GM19438 (cell line): ENCODE results near the gene SPATA20.

Experiments
- ATAC-seq: cut with Tn5 transposase; IDR thresholded peaks from one replicate; pipeline ENCODE4 v1.9.1; 2021; ENCODE audit warnings: low read depth; ENCODE audit not compliant: unreplicated experiment

SPATA20 gene

DNA sequence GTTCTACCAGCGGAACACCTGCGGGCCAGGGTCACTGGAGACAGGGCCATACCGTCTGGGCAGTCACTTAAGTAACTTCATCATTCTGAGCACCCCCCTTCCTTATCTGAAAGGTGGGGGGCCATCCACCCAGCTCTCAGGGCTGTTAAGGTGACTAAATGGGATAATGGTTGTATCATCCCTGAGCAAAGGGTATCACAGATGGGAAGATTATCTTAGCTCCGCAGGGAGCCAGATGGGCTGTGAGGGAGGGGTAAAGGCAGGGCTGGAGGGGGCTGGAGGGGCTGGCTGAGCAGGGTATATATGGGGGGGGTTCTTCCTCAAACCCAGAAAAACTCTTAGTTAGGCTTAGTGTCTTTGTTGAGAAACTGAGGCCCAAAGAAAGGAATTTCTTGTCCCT lies 10.7 kb downstream of the SPATA20 start:
- no peak for ATAC-seq

DNA sequence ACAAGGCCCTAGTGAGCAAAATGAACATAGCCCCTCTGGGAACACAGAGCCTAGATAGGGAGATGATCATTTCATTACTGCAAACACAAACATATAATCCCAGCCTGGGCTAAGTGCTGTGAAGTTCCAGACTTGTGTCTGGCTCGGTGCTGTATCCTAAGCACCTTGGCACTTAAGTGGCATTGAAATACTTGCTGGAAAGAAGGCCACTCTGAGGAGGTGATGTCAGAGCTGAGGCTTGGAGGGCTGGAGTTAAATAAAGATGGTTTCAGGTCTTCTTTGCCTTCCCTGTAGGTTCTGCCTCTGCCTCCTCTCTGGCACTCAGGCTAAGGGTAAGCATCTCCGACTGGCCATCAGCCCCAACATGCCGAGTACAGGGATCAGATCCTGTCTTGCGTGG lies 11.1 kb downstream of the SPATA20 start:
- no peak for ATAC-seq

DNA sequence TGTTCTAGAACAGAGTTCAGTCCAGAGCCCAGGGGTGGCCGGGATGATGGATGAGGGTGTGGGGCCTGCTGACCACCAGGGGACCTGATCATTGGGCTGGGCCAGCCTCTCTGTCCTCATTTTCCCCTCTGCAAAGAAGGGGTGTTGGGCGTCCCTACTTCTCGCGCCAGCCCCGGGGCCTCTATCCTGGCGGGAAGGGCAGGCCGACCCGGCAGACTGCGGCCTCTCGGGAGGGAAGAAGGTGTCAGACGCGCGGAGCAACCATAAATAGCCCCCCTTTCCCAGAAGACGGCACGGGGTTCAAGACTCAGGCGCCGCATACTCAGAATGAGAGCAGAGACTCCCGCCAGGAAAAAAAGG lies 11.6 kb downstream of the SPATA20 start:
- ATAC-seq: no peak

DNA sequence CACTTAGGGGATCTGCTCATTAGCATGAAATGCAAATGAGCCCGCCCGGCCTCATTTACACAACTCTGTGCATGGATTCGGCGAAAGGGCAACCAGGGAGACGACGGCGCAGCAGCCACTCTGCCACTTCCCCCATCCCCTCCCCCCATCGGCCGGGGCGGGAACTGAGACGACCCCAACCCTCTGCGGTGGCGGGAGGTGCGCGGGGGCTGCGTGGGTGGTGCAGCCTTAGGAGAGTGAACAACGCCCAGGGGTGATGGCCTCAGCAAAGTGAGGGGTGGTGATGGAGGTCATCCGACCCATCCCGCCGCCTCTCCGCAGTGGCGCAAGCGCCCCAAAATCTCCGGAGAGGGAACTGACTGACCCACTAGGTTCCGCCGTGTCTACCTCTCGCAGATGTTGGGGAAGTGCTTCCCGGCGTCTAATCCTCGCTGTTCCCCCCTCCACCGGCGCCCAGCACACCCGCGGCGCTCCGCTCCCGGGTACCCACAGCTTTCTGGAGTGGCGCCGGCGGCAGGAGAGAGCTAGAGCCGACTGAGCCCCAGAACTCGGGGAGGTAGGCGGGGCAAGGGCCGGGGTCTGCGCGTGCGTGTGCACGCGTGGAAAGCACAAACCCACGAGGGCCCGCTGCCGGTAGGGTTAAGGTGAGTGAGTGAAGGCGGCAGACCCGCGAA lies 12.1 kb downstream of the SPATA20 start:
- ATAC-seq: no peak

DNA sequence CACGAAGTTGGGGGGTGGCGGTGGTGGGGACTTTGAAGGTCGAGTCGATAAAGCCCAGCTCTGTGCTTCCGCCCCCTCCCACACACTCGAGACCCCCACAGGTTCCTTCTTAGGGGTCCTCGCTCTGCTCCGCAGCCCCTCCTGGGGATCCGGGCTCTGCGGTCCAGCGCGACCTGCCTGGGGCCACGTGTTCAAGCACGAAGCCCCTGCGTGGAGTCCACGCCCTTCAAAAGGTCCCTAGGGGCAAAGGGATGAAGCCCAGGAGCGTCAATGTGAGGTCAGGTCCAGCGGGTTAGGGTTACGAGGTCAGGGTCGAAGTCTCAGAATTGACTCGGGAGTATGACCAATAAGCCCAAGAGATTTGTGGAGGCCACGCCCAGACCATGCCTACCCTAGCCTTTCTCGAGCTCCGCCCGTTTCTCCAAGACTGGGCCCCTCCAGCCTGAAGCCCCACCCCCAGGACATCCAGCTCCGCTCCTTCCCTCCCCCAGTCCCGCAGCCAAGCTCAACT lies 12.8 kb downstream of the SPATA20 start:
- peak; percentile 7 for ATAC-seq

DNA sequence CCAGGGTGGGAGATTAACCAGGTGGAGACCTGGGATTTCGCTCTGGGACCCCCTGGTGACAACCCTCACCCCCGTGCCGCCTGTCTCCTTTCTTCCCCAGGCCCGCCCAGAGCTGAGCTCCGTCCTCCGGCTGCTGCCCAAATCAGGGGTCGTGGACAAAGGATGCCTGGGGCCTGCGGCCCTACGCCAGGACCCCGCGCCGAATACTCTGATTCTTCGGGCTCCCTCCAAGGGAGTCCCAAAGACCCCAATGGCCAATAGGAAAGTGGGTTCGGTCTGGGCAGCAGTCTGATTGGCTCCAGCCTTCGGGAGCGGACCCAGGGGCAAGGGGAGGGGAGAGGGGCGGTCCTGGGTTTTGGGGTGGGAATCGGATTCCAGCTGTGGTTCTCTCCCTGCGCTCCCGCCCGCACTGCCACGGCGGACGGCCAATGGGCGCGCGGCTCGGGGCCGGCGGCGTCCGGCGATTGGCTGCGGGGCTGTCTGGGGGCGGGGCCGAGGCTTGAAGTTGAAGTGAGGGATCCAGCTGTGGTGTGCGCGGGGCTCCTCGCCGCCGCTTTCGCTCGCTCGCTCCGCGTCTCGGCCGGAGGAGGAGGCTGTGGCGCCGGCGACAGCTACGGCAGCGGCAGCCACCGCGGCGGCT lies 13.3 kb downstream of the SPATA20 start, which contains the start of gene CACNA1G:
CACNA1G (plus strand) TSS at position 531 of the 640 bp plus-strand sequence. CDS start 745 bp downstream, outside the sequence.
- peak; percentile 93 for ATAC-seq

DNA sequence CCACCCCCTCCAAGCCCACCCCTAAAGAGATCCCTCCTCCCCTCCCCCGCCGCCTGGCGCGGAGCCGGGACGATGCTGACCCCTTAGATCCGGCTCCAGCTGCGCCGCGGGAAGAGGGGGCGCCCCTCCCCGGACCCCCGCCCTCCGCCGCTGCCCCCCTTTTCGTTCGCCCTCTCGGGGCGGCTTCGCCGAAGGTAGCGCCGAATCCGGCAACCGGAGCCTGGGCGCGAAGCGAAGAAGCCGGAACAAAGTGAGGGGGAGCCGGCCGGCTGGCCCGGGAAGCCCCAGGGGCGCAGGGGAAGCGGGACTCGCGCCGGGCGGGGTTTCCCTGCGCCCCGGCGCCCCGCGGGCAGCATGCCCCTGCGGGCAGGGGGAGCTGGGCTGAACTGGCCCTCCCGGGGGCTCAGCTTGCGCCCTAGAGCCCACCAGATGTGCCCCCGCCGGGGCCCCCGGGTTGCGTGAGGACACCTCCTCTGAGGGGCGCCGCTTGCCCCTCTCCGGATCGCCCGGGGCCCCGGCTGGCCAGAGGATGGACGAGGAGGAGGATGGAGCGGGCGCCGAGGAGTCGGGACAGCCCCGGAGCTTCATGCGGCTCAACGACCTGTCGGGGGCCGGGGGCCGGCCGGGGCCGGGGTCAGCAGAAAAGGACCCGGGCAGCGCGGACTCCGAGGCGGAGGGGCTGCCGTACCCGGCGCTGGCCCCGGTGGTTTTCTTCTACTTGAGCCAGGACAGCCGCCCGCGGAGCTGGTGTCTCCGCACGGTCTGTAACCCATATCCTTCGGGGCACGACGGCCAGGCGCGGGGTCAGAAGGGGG lies 14.2 kb downstream of the SPATA20 start:
- no peak for ATAC-seq

DNA sequence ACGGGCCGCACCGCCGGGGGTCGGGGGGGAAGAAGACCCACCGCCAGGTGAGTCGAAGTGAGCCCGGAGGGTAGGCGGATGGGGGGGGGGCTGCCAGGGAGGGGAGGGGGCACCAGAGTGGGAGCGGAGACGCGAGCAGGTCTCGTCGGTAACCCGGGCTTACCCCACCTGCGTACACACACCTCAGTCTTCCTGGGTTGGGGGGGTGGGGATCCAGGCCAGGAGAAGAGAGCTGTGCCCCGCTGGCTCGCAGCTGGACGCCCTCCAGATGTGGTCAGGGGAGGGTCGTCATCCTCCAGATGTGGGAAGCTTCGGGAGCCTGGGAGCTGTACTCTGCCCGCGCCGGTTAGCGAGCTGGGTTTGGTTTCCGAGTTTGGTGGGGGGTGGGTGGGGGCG lies 14.8 kb downstream of the SPATA20 start:
- no peak for ATAC-seq

DNA sequence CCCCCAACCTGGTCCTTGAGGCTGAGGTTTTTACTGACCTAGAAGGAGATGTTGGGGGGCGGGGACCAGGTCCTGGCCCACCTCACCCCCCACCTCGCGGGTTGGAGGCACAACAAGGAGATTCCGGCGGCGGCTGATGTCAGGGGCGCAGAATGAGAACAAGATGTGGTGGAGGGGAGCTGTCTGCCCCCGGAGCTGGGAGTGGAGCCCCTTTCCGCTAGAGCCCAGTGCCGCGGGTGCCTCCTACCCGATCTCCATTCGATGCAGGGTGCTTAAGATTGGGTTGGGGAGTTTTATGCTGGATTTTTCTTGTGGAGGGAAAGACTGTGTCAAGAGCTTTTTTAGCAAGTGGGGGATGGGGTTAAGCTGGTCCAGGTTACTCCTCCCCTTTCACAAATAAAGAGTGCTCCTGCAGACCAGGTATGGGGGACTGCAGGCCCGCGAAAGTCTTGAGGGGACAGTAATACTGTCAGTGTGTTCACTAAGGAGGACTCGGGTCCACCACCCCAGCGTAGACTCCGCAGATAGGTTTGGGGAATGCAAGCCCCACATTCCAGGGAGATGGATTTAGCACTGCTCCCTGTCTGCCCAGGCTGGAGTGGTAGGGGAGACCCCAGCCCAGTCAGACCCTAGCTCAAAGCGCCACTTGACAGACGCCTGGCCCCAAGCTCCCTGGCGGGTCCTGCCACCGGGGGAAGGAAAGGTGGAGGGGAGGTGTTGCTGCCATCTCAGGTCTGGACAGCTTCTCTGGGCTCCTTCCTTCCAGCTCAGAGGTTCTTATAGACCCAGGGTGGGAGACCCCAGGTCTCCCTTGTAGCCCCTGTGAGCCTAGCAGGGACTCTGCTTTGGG lies 15.5 kb downstream of the SPATA20 start:
- no peak for ATAC-seq

DNA sequence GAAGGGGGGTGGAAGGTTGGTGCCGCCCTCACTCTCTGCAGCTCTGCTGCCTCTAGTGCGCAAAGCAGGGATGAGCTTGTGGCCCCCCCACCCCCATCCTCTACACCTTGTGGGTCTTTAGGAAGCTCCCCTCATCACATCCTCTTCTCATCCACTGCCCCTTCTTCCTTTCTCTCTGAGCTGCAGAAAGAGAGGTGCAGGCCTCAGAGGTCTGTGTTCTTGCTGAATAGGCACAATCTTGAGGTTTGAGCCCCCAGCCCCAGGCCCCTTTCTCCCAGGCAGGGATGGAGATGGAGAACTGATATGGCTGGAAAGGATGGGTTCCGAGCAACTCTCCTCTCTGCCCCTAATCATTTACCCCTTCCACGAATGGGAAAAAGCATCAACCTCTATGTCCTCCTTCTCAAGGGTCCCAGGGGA lies 16.1 kb downstream of the SPATA20 start:
- no peak for ATAC-seq

DNA sequence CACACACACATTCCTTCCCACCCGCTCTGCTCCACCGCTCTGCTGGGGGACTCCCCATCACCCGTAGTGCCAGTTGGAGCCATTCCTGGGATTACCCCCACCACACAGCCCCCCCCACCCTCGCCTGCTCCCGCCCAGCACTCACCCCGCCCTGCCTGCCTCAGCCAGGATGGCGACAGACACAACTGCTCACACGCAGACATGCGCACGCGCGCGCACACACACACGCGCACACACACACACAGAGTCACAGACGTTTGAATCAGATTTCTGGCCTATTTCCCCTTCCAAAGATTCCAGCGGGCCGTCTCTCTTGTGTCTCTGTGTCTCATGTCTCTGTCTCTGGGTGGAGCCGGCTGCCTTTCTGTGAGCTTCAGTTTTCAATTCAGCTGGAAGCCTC lies 17.9 kb downstream of the SPATA20 start:
- no peak for ATAC-seq

DNA sequence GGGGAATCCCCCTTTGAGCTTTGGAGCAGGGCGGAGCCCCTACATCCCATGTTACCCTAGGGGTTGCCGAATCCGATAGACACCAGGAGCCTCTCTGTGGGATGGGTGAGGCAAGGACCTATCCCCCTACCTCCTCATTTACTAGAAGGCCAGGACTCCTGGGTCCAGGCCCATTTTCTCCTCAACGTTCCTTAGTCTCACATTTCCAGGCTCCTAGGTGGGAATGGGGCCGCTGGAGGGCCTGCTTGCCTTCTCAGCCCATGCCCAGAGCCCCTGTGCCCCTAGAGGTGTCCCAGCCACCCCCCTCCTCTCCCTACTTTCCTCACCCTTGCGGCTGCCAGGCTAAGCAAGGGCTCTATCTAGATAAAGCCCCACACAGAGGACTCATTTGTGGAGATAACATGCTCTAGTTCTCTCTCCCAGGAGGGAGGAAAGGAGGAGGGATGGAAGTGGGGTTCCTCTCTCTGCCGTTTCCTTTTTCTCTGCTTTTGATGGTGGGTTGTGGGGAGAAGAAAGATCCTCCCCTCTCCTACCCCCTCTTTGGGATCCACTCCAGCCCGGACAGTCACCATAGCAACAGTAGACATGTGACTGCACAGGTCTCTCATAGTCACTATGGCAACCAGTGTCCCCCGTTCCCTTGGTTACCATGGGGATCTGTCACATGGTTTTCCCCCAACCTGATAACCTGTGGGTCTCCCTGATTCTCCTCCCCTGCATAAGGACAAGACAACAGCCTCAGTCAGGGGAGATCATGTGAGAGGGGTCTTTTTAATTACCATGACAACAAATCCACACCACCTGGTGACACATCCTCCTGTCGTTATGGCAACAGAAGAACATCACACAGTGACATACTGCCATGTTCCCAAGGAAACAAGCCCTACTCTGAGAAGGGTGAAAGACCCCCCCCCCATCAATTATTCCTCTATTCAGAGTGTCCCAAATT lies 18.7 kb downstream of the SPATA20 start:
- ATAC-seq: no peak

DNA sequence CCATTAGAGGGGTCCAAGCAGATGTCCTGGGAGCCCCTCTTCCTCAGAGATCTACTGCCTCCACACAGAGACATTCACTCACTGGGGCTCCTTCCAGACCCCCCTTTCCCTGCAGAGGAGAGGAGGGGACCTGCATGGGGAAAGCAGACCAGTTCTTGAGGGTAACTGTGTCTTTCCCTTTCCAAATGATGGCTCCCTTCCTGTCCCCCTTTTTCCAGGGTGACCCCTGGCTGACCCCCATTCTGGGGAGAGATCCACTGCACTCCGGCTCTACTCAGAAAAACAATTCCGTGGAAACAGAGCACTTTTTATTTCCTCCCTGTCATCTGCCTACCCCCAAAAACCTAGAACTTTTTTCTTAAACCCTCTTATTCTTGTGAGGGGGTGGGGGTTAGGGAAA lies 19.9 kb downstream of the SPATA20 start:
- ATAC-seq: no peak

DNA sequence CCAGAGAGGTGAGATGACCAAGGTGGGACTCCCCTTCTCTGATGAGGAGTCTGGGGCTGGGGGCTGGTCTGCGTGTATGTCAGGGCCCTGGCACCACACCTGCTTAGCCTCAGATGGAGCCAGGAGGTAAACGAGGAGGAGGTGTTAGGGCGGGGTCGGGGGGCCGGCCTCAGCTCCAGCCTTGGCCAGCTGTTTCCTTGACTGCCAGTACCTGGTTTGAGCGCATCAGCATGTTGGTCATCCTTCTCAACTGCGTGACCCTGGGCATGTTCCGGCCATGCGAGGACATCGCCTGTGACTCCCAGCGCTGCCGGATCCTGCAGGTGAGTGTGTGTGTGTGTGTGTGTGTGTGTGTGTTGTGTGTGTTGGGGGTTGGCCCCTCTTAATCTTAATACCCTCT lies 21.7 kb downstream of the SPATA20 start:
- no peak for ATAC-seq

DNA sequence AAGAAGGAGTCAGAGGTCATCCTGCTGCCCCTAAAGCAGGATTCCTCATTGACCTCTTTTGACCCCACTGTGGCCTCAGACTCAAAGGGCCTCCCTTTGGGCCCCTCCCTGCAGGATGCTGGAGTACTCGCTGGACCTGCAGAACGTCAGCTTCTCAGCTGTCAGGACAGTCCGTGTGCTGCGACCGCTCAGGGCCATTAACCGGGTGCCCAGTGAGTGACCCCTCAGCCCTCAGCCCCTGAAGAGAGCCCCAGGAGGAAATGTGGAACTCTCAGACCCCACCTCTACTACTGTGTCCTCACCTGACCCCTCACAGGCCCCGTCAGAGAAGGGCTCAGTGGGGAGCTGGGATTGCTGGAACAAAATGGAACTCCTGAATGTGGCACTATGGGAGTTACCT lies 22.6 kb downstream of the SPATA20 start:
- ATAC-seq: no peak

DNA sequence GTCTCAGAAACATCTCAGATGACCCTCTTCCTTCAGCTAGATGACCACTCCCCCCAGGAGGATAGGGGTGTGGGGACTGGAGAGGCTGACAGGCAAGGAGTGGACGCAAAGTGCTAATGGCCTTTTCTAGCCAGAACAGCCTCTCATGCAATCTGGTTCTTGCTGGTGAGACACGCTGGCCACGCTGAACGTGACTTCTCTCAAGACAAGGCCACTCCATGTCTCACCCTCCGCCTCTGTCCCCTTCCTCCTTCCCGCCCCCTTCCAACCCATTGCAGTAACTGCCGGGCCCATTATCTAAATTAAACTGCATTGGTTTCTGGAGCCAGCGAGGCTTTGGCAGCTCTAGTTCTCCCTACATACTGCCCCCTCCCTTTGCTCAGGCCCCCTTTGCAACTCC lies 23.1 kb downstream of the SPATA20 start:
- no peak for ATAC-seq

DNA sequence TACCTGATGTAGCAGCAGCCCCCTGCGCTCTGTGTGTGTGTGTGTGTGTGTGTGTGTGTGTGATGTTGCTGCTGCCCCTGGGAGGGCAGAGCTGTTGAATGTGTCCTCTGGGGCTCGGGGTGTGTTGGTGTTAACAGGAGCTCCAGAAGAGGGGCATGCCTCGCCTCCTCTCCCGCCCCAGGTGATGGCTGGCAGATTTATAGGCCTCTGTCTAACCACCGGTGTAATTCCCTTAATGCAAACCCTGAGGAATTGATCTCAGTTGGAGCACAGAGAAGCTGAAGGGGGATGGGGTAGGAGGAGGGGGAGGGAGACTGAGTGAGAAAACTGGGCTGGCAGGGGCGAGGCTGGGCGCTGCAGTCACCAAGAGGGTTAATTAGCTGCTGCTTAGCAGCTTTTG lies 23.6 kb downstream of the SPATA20 start:
- no peak for ATAC-seq

DNA sequence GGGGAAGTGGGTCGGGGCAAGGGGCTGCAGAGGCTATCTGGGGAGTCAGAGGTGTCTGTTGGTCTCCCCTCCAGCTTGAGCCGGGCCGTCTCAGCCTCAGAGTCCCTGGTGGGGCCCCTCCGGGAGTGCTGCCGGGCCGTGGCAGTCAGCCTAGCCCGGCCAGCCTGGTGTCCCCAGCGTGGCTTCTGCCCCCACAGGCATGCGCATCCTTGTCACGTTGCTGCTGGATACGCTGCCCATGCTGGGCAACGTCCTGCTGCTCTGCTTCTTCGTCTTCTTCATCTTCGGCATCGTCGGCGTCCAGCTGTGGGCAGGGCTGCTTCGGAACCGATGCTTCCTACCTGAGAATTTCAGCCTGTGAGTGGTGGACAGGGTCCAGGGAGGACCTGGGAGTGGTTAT lies 24.7 kb downstream of the SPATA20 start:
- no peak for ATAC-seq

DNA sequence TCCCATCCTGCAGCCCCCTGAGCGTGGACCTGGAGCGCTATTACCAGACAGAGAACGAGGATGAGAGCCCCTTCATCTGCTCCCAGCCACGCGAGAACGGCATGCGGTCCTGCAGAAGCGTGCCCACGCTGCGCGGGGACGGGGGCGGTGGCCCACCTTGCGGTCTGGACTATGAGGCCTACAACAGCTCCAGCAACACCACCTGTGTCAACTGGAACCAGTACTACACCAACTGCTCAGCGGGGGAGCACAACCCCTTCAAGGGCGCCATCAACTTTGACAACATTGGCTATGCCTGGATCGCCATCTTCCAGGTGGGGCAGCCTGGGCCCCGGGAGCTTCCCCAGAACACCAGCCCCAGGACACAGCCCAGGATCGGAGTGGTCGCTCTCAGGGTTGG lies 25.6 kb downstream of the SPATA20 start:
- ATAC-seq: no peak
